HEK293 (cell line): Measurements from ENCODE around the gene WWOX.

Experiments used
- CTCF ChIA-PET: fragments of 350-600 bp; formaldehyde crosslinking; extraction: SDS; loops from one replicate; lab custom pipeline; 2021; ENCODE audit warnings: antibody characterized with exemption; lab: Yijun Ruan, JAX
- POLR2A ChIA-PET: fragments of 300-600 bp; formaldehyde crosslinking; extraction: SDS; loops from one replicate; lab custom pipeline; 2020; ENCODE audit warnings: antibody characterized with exemption, inconsistent platforms; lab: Yijun Ruan, JAX
- H3K27ac ChIP-seq: fragments of 200-500 bp; sonication (Bioruptor generic); 2 replicates; pipeline ENCODE4 v1.5.1; 2014; ENCODE audit warnings: low read depth, low read length, control low read depth, inconsistent platforms; ENCODE audit errors: extremely low read depth
- H3K36me3 ChIP-seq, 2 experiments: fragments of 200-500 bp in 1 of 2; sonication (Bioruptor generic) in 1 of 2; 1 replicate in 1 of 2; 2 replicates in 1 of 2; pipeline ENCODE4 v1.5.1; 2014 to 2017; ENCODE audit warnings: inconsistent platforms in 2 of 2, low read length in 2 of 2; ENCODE audit not compliant: control insufficient read depth in 2 of 2, insufficient read depth in 1 of 2
- H3K4me1 ChIP-seq: fragments of 200-500 bp; sonication (Bioruptor generic); 2 replicates; pipeline ENCODE4 v1.5.1; 2014; ENCODE audit warnings: mild to moderate bottlenecking, low read length, inconsistent platforms; ENCODE audit not compliant: control insufficient read depth, insufficient read depth
- H3K4me3 ChIP-seq: 2 replicates; pipeline ENCODE4 v1.5.1; 2011; ENCODE audit warnings: low read depth, mild to moderate bottlenecking, control low read depth, low read length, moderate library complexity
- H3K9me3 ChIP-seq: fragments of 200-500 bp; sonication (Bioruptor generic); 2 replicates; pipeline ENCODE4 v1.5.1; 2014; ENCODE audit warnings: low read depth, low read length, inconsistent platforms; ENCODE audit not compliant: control insufficient read depth, insufficient read depth
- ATF2 ChIP-seq: fragments of 450-650 bp; formaldehyde crosslinking; IDR thresholded peaks from 2 replicates; pipeline ENCODE4 v1.5.1; 2016; ENCODE audit warnings: missing biosample characterization, missing genetic modification characterization, low read depth
- HIC1 ChIP-seq: fragments of 450-650 bp; formaldehyde crosslinking; IDR thresholded peaks from 2 replicates; pipeline ENCODE4 v1.5.1; 2016; ENCODE audit warnings: missing biosample characterization, missing genetic modification characterization
- OSR2 ChIP-seq: fragments of 450-650 bp; formaldehyde crosslinking; IDR thresholded peaks from 2 replicates; pipeline ENCODE4 v1.5.1; 2016; ENCODE audit warnings: missing biosample characterization, missing genetic modification characterization
- OVOL3 ChIP-seq: fragments of 450-650 bp; formaldehyde crosslinking; IDR thresholded peaks from 2 replicates; pipeline ENCODE4 v1.5.1; 2016; ENCODE audit warnings: missing biosample characterization, missing genetic modification characterization
- PRDM1 ChIP-seq: fragments of 450-650 bp; formaldehyde crosslinking; IDR thresholded peaks from 2 replicates; pipeline ENCODE4; 2016; ENCODE audit warnings: missing biosample characterization, missing genetic modification characterization
- PRDM4 ChIP-seq: fragments of 450-650 bp; formaldehyde crosslinking; IDR thresholded peaks from 2 replicates; pipeline ENCODE4 v1.5.1; 2017; ENCODE audit warnings: missing biosample characterization, missing genetic modification characterization
- WT1 ChIP-seq: fragments of 450-650 bp; formaldehyde crosslinking; IDR thresholded peaks from 2 replicates; pipeline ENCODE4 v1.5.1; 2016; ENCODE audit warnings: missing biosample characterization, missing genetic modification characterization
- ZFP3 ChIP-seq: fragments of 450-650 bp; formaldehyde crosslinking; IDR thresholded peaks from 2 replicates; pipeline ENCODE4 v1.5.1; 2016; ENCODE audit warnings: low read depth, missing biosample characterization, missing genetic modification characterization
- ZIC2 ChIP-seq: fragments of 450-650 bp; formaldehyde crosslinking; IDR thresholded peaks from 2 replicates; pipeline ENCODE4 v1.5.1; 2016; ENCODE audit warnings: missing biosample characterization, missing genetic modification characterization
- ZNF121 ChIP-seq: fragments of 450-650 bp; formaldehyde crosslinking; IDR thresholded peaks from 2 replicates; pipeline ENCODE4 v1.5.1; 2016; ENCODE audit warnings: missing biosample characterization, missing genetic modification characterization
- ZNF274 ChIP-seq, 2 experiments: fragments of 200-500 bp in 1 of 2; fragments of 450-650 bp in 1 of 2; sonication (Bioruptor generic) in 1 of 2; formaldehyde crosslinking in 1 of 2; IDR thresholded peaks; 2 replicates each; pipeline versions ENCODE4 v1.5.1 to v1.6.1; 2014 to 2016; ENCODE audit warnings: borderline replicate concordance in 1 of 2, inconsistent platforms in 1 of 2, low read length in 1 of 2, missing biosample characterization in 1 of 2, missing genetic modification characterization in 1 of 2
- ZNF350 ChIP-seq: fragments of 450-650 bp; formaldehyde crosslinking; IDR thresholded peaks from 2 replicates; pipeline ENCODE4 v1.5.0; 2017; ENCODE audit warnings: missing biosample characterization, mild to moderate bottlenecking, missing genetic modification characterization
- ZNF37A ChIP-seq: fragments of 450-650 bp; IDR thresholded peaks from 2 replicates; pipeline ENCODE4 v1.5.1; 2018; ENCODE audit warnings: missing biosample characterization, missing genetic modification characterization
- ZNF555 ChIP-seq: fragments of 450-650 bp; formaldehyde crosslinking; conservative IDR thresholded peaks from 2 replicates; pipeline ENCODE4 v1.5.1; 2017; ENCODE audit warnings: missing biosample characterization, mild to moderate bottlenecking, missing genetic modification characterization, inconsistent platforms
- ZNF610 ChIP-seq: fragments of 450-650 bp; formaldehyde crosslinking; IDR thresholded peaks from 2 replicates; pipeline ENCODE4 v1.5.1; 2016; ENCODE audit warnings: missing biosample characterization, missing genetic modification characterization, borderline replicate concordance
- ZNF664 ChIP-seq: fragments of 450-650 bp; formaldehyde crosslinking; IDR thresholded peaks from 2 replicates; pipeline ENCODE4 v1.5.1; 2016; ENCODE audit warnings: missing biosample characterization, missing genetic modification characterization
- ZNF677 ChIP-seq: fragments of 450-650 bp; IDR thresholded peaks from 2 replicates; pipeline ENCODE4 v1.5.0; 2018; ENCODE audit warnings: missing biosample characterization, mild to moderate bottlenecking, missing genetic modification characterization, moderate library complexity
- ZNF707 ChIP-seq: fragments of 450-650 bp; formaldehyde crosslinking; IDR thresholded peaks from 2 replicates; pipeline ENCODE4 v1.5.1; 2016; ENCODE audit warnings: missing biosample characterization, missing genetic modification characterization
- ZNF830 ChIP-seq: fragments of 450-650 bp; IDR thresholded peaks from 2 replicates; pipeline ENCODE4 v1.5.0; 2018; ENCODE audit warnings: missing biosample characterization, missing genetic modification characterization, low read depth, mild to moderate bottlenecking, moderate library complexity
- ZSCAN18 ChIP-seq: fragments of 450-650 bp; formaldehyde crosslinking; IDR thresholded peaks from 2 replicates; pipeline ENCODE4 v1.5.1; 2016; ENCODE audit warnings: missing biosample characterization, missing genetic modification characterization
- TF ChIP-seq, protein P1 (sequence below): fragments of 450-650 bp; formaldehyde crosslinking; IDR thresholded peaks from 2 replicates; pipeline ENCODE4 v1.5.1; 2016; ENCODE audit warnings: missing biosample characterization, missing genetic modification characterization
- TF ChIP-seq, protein P2 (sequence below): fragments of 450-650 bp; formaldehyde crosslinking; IDR thresholded peaks from 2 replicates; pipeline ENCODE4 v1.5.1; 2017; ENCODE audit warnings: missing biosample characterization, missing genetic modification characterization

The WWOX gene

DNA sequence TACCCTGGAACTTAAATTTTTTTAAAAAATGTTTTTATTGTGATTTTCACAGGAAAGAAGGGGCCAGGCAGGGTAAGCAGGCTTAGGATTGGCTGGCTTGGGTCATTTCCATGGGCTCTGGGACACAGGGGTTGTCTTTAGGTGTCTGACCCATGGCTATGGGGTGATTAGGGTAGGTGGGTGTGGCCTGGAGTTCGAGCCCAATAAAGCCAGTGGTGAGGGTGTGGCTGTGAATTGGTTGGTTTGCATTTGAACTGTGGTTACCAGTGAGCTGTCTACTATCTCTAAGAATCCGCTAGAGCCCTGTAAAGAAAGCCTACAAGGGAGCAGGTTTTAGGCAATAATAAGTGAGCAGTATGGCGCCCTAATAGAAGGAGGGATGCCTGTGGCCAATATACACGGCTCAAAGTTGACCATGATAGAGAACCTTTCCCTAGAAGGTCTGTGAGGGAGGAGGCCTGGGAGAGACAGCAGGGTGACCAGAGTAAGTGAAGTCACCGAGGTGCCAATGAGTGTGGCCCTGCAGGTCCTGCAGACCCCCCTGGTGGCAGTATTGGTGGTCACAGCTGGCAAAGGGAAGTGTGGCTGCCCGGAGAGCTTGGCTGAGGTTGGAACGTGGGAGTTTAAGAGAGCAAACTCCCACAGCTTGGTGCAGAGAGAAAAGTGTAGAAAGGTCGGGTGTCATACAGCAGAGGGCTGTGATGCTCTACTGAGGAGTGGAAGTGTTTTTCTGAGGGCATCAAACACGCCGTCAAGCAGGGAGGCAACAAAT, 454.0 kb downstream of the WWOX start:
- H3K36me3 ChIP-seq, result no peaks in the 10 kb centered on the region
- H3K4me1 ChIP-seq, result peaks cover 3% of the 10 kb centered on the region; the same call in 1 of the 2 replicates
- H3K4me3 ChIP-seq, result no peak overlapping the region
- TF ChIP-seq ZNF37A (tag by site-specific recombination) (no peak), PRDM1 (tag by site-specific recombination) (no peak), ZNF664 (no peak), ZNF274 (IDR thresholded peaks at IDR 0.05; ENCODE audit: low read length) (no peak), ZNF274 (tag by site-specific recombination; IDR thresholded peaks at IDR 0.05; ENCODE audit: borderline replicate concordance) (no peak), ZNF610 (tag by site-specific recombination) (no peak), OSR2 (no peak), OVOL3 (tag by site-specific recombination) (no peak), ZNF555 (tag by site-specific recombination) (no peak), ZNF707 (tag by site-specific recombination) (no peak), ZFP3 (tag by site-specific recombination) (no peak), WT1 (no peak), ZIC2 (tag by site-specific recombination) (no peak), PRDM4 (tag by site-specific recombination) (no peak)
- TF ChIP-seq, protein P1, sequence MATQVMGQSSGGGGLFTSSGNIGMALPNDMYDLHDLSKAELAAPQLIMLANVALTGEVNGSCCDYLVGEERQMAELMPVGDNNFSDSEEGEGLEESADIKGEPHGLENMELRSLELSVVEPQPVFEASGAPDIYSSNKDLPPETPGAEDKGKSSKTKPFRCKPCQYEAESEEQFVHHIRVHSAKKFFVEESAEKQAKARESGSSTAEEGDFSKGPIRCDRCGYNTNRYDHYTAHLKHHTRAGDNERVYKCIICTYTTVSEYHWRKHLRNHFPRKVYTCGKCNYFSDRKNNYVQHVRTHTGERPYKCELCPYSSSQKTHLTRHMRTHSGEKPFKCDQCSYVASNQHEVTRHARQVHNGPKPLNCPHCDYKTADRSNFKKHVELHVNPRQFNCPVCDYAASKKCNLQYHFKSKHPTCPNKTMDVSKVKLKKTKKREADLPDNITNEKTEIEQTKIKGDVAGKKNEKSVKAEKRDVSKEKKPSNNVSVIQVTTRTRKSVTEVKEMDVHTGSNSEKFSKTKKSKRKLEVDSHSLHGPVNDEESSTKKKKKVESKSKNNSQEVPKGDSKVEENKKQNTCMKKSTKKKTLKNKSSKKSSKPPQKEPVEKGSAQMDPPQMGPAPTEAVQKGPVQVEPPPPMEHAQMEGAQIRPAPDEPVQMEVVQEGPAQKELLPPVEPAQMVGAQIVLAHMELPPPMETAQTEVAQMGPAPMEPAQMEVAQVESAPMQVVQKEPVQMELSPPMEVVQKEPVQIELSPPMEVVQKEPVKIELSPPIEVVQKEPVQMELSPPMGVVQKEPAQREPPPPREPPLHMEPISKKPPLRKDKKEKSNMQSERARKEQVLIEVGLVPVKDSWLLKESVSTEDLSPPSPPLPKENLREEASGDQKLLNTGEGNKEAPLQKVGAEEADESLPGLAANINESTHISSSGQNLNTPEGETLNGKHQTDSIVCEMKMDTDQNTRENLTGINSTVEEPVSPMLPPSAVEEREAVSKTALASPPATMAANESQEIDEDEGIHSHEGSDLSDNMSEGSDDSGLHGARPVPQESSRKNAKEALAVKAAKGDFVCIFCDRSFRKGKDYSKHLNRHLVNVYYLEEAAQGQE (tag by site-specific recombination), result no peak
- TF ChIP-seq, all 188 proteins: peak for 0
- H3K9me3 ChIP-seq, result no peaks in the 10 kb centered on the region
- CTCF ChIA-PET, result no interaction called here
- H3K27ac ChIP-seq, result no peak overlapping the region
- POLR2A ChIA-PET, result no interaction called here

DNA sequence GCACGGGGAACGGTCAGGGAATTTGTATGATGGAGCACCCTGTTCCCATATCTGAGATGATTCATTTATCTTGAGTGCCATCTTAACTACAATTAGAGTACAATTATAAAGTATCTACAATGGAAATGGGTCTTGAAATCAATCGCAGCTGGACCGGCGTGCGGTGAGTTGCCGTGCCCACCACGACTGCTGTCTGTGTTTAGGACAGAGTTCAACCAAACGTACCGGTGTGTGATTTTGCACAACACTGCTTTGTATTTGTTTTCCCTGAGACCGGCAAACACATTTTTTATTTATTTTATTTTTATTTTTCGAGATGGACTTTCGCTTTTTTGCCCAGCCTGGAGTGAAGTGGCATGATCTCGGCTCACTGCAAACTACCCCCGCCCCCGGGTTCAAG, 457.0 kb downstream of the WWOX start:
- CTCF ChIA-PET, result no interaction called here
- TF ChIP-seq ZNF830 (no peak), ZNF350 (tag by site-specific recombination) (no peak), ZSCAN18 (tag by site-specific recombination) (no peak), ATF2 (tag by site-specific recombination) (no peak), ZNF677 (tag by site-specific recombination) (no peak), ZNF121 (tag by site-specific recombination) (no peak), HIC1 (no peak)
- TF ChIP-seq, protein P2, sequence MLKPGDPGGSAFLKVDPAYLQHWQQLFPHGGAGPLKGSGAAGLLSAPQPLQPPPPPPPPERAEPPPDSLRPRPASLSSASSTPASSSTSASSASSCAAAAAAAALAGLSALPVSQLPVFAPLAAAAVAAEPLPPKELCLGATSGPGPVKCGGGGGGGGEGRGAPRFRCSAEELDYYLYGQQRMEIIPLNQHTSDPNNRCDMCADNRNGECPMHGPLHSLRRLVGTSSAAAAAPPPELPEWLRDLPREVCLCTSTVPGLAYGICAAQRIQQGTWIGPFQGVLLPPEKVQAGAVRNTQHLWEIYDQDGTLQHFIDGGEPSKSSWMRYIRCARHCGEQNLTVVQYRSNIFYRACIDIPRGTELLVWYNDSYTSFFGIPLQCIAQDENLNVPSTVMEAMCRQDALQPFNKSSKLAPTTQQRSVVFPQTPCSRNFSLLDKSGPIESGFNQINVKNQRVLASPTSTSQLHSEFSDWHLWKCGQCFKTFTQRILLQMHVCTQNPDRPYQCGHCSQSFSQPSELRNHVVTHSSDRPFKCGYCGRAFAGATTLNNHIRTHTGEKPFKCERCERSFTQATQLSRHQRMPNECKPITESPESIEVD (tag by site-specific recombination), result no peak

More for the DNA sequence above, 457.0 kb downstream of the WWOX start:
- no peak overlapping the region for H3K4me3 ChIP-seq
- peaks cover 3% of the 10 kb centered on the region; the same call in 1 of the 2 replicates for H3K4me1 ChIP-seq
- POLR2A ChIA-PET, result no interaction called here
- no peaks in the 10 kb centered on the region for H3K9me3 ChIP-seq
- no peaks in the 10 kb centered on the region for H3K36me3 ChIP-seq
- no peak overlapping the region for H3K27ac ChIP-seq
